Stimulated activated CD8-positive, alpha-beta memory T cell treated with anti-CD3 and anti-CD28 coated beads, Interleukin-4, amount 100 ng/mL, for 48 hours (primary cell): ENCODE measurements around the gene EMILIN3.
"Not testable (repeated sequence)": the region's sequence is repeated elsewhere in the genome, so short reads cannot be mapped to it uniquely, and the experiment has no call there.

Source experiments
- DNase-seq: peaks from one replicate; pipeline ENCODE4 v3.0.0-alpha.2; 2020

EMILIN3 gene

GRCh38 chr20:41314386-41314785 lies 52.2 kb downstream of the EMILIN3 start:
- no peak for DNase-seq

GRCh38 chr20:41312009-41312408 lies 54.6 kb downstream of the EMILIN3 start:
- DNase-seq = not testable (repeated sequence)
